A204.1 (cell line): ENCODE data around the gene BMP7.

ENCODE experiments used
- FAIRE-seq: peaks from 2 replicates; lab custom pipeline; 2012; peaks lifted over from hg19 to GRCh38; lab: Jason Lieb, UNC

The BMP7 gene

GRCh38 chr20:57189713-57190112 lies 76.7 kb downstream of the BMP7 start:
- no peak for FAIRE-seq

GRCh38 chr20:57188576-57189079 lies 77.8 kb downstream of the BMP7 start:
- no peak for FAIRE-seq

GRCh38 chr20:57188056-57188455 lies 78.4 kb downstream of the BMP7 start:
- no peak for FAIRE-seq

GRCh38 chr20:57187068-57187634 lies 79.3 kb downstream of the BMP7 start:
- no peak for FAIRE-seq

GRCh38 chr20:57186192-57186591 lies 80.2 kb downstream of the BMP7 start:
- FAIRE-seq: no peak

GRCh38 chr20:57185188-57185743 lies 81.2 kb downstream of the BMP7 start:
- FAIRE-seq: no peak

GRCh38 chr20:57183457-57184009 lies 82.9 kb downstream of the BMP7 start:
- FAIRE-seq: no peak

- no peak for FAIRE-seq
Observed at GRCh38 chr20:57181639-57182038, 84.8 kb downstream of the BMP7 start.

GRCh38 chr20:57180954-57181353 lies 85.5 kb downstream of the BMP7 start:
- FAIRE-seq: no peak

GRCh38 chr20:57180387-57180786 lies 86.1 kb downstream of the BMP7 start:
- FAIRE-seq: no peak

- no peak for FAIRE-seq
Observed at GRCh38 chr20:57179265-57179664, 87.2 kb downstream of the BMP7 start.

- no peak for FAIRE-seq
Observed at GRCh38 chr20:57178582-57179111, 87.8 kb downstream of the BMP7 start.

- FAIRE-seq: no peak
Observed at GRCh38 chr20:57177636-57178280, 88.7 kb downstream of the BMP7 start.

- no peak for FAIRE-seq
Observed at GRCh38 chr20:57176842-57177241, 89.6 kb downstream of the BMP7 start.

GRCh38 chr20:57175397-57176010 lies 90.9 kb downstream of the BMP7 start:
- FAIRE-seq: no peak

GRCh38 chr20:57174737-57175136 lies 91.7 kb downstream of the BMP7 start:
- FAIRE-seq: no peak

- FAIRE-seq: no peak
Observed at GRCh38 chr20:57173986-57174385, 92.5 kb downstream of the BMP7 start.

GRCh38 chr20:57173041-57173440 lies 93.4 kb downstream of the BMP7 start:
- FAIRE-seq: no peak

GRCh38 chr20:57170343-57170742 lies 96.1 kb downstream of the BMP7 start:
- FAIRE-seq: no peak

GRCh38 chr20:57169162-57169561 lies 97.3 kb downstream of the BMP7 start:
- FAIRE-seq: no peak

GRCh38 chr20:57167971-57168701 lies 98.3 kb downstream of the BMP7 start:
- no peak for FAIRE-seq

GRCh38 chr20:57167292-57167655 lies 99.2 kb downstream of the BMP7 start:
- FAIRE-seq: no peak
